HuH-7.5 (cell line): ENCODE data around the gene BZW2.

Experiments
- DNase-seq: peaks from one replicate; pipeline ENCODE4 v3.0.0; 2011; ENCODE audit warnings: low spot score

BZW2 gene

DNA sequence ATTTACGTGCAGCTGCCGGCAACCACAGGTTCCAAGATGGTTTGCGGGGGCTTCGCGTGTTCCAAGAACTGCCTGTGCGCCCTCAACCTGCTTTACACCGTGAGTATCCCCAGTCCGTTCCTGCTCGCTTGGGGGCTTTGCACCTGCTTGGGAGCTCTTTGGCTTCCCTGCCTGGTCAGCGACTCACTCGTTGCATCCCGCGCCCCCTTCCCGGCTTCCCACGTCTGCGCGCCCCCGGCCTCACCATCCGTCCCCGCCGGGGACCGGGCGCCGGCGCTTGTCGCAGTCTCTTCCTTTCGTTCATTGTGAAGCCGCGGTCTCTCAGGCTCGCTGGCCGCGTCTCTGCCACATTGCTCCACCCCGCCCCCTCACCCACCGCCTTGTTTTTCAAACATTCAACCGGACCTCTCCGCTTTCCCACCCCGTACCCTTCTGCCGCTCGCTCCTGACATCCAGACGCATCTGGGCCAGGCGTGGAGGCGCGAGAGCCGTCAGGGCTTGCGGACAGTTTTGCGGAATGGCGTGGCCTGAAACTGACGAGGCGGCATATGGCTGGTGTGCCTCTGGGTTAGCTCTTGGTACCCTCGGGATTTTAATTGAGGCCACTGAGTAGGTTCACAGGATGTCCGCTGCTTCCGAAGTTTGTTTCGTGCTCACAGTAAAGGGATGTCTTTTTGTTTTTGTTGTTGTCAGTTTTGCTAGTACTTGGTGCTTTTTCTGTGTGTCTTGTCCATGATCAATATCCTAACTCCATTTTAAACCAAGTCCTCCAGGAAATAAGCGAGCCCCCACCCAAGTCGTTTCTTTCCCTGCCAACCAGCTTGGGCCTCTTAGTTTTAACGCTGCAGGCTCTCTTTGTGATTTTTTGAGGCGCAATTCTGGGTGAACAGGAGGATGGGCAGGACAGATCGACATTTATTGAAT lies 108.2 kb downstream of the BZW2 start:
- peak; percentile 23 for DNase-seq

DNA sequence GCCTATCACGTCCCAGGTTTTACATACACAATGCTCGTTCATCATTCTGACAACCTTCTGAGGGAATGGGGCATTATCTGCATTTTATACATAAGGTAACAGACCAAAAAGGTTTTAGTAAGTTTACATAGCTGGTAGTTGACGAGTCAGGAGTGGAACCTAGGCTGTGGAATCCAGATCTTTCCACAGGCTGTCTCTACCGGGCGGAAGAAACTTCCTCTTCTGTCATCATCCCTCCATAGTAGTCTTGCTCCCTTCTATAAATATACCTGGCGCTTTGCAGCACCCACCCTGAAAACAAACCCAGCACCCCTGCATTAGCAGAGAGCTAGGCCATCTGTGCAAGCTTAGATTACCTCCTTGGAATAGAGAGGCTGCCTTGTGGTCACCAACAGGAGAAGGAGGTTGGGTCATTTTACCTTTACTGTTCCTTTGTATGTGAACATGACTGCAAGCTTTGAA lies 108.9 kb downstream of the BZW2 start:
- DNase-seq: no peak

DNA sequence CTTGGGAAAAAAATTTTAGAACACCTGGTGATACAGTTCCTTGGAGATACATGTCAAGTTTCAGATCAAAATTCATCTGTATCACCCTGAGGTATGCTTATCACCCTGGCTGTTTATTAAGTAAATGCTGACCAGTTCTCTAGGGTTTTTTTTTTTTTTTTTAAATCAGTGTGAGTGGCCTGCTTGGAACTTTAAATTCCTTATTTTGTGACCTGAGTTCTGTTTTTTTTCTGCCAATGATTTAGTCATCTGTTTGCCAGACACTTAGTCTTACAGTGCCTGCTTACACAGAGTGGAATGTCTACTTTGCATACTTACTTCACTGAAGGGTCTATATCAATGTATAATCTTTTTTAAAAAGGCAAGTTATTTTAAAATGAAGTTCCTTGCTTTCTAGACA lies 109.4 kb downstream of the BZW2 start:
- no peak for DNase-seq
